GM21717 (cell line): ENCODE results near the gene NBAS.
"Not testable (repeated sequence)": the region's sequence is repeated elsewhere in the genome, so short reads cannot be mapped to it uniquely, and the experiment has no call there.

Source experiments
- ATAC-seq: cut with Tn5 transposase; IDR thresholded peaks from one replicate; pipeline ENCODE4 v1.9.1; 2021; ENCODE audit warnings: mild to moderate bottlenecking, moderate library complexity; ENCODE audit not compliant: unreplicated experiment

Gene NBAS

GRCh38 chr2:15325296-15325695 lies 235.8 kb downstream of the NBAS start:
- no peak for ATAC-seq

- ATAC-seq = no peak
Measured at GRCh38 chr2:15323227-15323626, 237.9 kb downstream of the NBAS start.

DNA sequence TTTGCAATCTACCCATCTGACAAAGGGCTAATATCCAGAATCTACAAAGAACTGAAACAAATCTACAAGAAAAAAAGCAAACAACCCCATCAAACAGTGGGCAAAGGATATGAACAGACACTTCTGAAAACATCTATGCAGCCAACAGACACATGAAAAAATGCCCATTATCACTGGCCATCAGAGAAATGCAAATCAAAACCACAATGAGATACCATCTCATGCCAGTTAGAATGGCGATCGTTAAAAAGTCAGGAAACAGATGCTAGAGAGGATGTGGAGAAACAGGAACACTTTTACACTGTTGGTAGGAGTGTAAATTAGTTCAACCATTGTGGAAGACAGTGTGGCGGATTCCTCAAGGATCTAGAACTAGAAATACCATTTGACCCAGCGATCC lies 239.7 kb downstream of the NBAS start:
- not testable (repeated sequence) for ATAC-seq

DNA sequence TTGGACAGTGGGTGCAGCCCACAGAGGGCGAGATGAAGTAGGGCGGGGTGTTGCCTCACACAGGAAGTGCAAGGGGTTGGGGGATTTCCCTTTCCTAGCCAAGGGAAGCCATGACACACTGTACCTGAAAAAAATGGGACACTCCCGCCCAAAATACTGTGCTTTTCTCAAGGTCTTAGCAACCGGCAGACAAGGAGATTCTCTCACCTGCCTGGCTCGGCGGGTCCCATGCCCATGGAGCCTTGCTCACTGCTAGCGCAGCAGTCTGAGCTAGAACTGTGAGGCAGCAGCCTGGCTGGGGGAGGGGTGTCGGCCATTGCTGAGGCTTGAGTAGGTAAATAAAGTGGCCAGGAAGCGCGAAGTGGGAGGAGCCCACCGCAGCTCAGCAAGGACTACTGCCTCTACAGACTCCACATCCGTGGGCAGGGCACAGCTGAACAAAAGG lies 244.7 kb downstream of the NBAS start:
- no peak for ATAC-seq

DNA sequence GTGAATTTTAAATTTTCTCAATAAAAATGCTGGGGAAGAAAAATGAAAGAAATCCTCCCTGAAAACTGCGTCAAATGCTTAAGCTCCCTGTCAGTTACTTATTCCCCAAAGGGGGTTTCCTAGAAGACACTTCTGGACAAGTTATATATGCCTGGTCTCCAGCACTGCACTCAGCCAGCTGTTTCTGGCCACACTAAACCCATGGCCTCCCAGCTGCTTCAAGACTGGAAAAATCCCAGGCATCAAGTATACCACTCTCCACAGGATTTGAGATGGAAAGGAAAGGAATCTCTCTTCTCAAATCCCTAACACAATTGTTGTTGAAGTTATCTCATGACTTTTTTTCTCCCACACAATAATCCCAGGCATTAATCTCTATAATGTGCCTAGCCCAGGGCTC lies 245.7 kb downstream of the NBAS start:
- no peak for ATAC-seq

- peak; percentile 71 for ATAC-seq
Measured at GRCh38 chr2:15313657-15314056, 247.5 kb downstream of the NBAS start.

- ATAC-seq = no peak
Measured at GRCh38 chr2:15311926-15312325, 249.2 kb downstream of the NBAS start.

- ATAC-seq = peak; percentile 63
Measured at GRCh38 chr2:15311201-15311907, 249.8 kb downstream of the NBAS start.

GRCh38 chr2:15307526-15307925 lies 253.6 kb downstream of the NBAS start:
- ATAC-seq = no peak

- no peak for ATAC-seq
Measured at GRCh38 chr2:15306706-15307105, 254.4 kb downstream of the NBAS start.

DNA sequence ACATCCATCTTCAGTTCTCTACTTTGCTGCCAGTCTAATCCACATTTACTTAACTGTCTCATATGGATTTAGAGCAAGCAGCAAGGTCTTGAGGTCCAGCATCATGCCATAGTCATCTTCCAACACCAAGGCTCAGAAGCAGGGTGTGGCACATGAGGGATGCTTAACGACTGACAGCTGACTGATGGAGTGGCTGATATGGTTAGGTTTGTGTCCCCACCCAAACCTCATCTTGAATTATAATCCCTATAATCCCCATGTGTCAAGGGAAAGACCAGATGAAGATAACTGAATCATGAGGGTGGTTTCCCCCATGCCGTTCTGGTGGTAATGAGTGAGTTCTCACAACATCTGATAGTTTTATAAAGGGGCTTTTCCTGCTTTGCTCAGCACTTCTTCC lies 257.3 kb downstream of the NBAS start:
- ATAC-seq = no peak

GRCh38 chr2:15302154-15302553 lies 259.0 kb downstream of the NBAS start:
- no peak for ATAC-seq

- ATAC-seq = no peak
Measured at GRCh38 chr2:15300624-15301573, 260.2 kb downstream of the NBAS start.

- no peak for ATAC-seq
Measured at GRCh38 chr2:15299904-15300520, 261.1 kb downstream of the NBAS start.

- no peak for ATAC-seq
Measured at GRCh38 chr2:15298770-15299169, 262.4 kb downstream of the NBAS start.

- ATAC-seq = no peak
Measured at GRCh38 chr2:15293262-15293937, 267.7 kb downstream of the NBAS start.

DNA sequence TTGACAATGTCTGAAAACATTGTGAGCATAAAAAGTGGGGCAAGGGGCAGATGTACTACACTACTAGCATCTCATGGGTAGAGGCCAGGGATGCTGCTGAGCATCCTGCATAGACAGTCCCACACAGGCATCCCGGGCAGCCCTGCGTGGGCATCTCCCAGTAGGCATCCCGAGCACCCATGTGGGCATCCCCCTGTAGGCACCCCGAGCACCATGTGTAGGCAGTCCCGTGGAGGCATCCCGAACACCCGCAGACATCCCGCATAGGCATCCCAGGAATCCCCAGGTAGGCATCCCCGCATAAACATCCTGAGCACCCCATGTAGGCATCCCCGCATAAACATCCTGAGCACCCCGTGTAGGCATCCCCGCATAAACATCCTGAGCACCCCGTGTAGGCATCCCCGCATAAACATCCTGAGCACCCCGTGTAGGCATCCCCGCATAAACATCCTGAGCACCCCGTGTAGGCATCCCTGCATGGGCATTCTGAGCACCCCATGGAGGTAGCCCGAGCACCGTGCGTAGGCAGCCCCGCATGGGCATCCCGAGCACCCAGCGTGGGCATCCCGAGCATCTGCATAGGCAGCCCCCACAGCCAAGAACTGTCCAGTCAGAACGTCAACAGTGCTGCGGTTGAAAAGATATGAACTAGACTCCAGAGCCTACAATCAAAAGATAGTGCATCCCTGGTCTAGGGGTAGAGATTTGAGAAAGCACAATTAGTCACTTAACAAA lies 273.5 kb downstream of the NBAS start:
- no peak for ATAC-seq

- ATAC-seq = no peak
Measured at GRCh38 chr2:15284614-15285013, 276.5 kb downstream of the NBAS start.

GRCh38 chr2:15281681-15282080 lies 279.5 kb downstream of the NBAS start:
- ATAC-seq = no peak

DNA sequence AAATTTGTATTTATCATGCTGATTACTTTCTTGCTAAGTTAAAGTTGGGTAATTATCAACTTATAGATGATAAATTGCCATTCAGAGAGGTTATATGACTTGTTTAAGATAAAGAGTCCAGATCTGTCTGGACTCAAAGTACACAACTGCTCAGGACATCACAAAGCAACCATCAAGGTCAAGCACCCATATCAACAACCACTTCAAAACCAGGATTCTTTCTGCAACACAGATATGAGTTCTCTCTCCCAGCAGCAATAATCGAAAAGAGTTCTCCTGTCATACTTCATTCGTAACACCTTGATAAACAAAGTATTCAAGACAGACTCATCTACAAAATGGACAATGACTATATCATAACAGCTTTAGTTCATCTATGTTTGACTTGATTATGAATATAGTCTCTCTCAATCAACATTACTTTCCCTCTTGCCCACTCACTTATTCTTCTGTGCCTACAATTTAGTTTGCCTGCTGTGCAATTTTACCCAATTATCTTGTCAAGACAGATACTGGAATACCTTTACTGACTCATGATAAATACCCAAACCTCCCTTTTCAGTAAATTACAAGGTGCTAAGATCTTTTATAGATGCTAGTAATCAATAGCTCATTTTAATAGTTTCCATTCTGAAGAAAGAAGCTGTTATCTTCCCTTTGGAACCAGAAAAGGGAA lies 281.8 kb downstream of the NBAS start:
- no peak for ATAC-seq
